ENCODE measurements around the gene NYAP2.

- TF ChIP-seq GATA3 (IDR thresholded peaks at IDR 0.05; ENCODE audit: low read depth, low read length) (no peak), GATA2 (IDR thresholded peaks at IDR 0.05; ENCODE audit: low read depth, low read length) (no peak)
These were observed 283.7 kb downstream of the NYAP2 start for GRCh38 chr2:225683258-225683657.
